Measurements from ENCODE around the gene IL13. TPM values are rescaled to one million over a fixed set of nuclear protein-coding genes. Genes with fewer than 3 reads are reported as not detected.

The IL13 gene
- total and polyA plus RNA-seq, 12 donors, result 0.01 to 0.51 TPM; not detected in 10

DNA sequence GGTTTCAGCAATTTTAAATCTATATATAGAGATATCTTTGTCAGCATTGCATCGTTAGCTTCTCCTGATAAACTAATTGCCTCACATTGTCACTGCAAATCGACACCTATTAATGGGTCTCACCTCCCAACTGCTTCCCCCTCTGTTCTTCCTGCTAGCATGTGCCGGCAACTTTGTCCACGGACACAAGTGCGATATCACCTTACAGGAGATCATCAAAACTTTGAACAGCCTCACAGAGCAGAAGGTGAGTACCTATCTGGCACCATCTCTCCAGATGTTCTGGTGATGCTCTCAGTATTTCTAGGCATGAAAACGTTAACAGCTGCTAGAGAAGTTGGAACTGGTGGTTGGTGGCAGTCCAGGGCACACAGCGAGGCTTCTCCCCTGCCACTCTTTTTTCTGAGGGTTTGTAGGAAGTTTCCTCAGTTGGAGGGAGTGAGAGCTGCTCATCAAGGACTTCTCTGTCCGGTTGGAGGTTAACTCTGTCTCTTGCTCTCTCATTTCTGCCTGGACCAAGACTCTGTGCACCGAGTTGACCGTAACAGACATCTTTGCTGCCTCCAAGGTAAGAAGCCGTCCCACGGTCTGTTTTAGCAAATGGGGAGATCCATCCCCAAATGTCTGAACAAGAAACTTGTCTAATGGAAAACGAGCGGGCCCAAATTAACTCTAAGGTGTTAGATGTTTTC, 16.1 kb downstream of the IL13 start, which contains the start of gene IL4:
TSS of gene IL4 (plus strand) at position 51 of the 692 bp plus-strand sequence. CDS start at position 113, 62 bp downstream.
- peak within 1 kb of the TSS in 1 of 10 donors; percentile 50 for H3K27ac ChIP-seq
- 74 to 76% methylated on average over 14 of the region's 14 CpGs for WGBS, 2 donors
- intact Hi-C loops (cut with DNase I), result no loop called here
- TF ChIP-seq, protein P1, sequence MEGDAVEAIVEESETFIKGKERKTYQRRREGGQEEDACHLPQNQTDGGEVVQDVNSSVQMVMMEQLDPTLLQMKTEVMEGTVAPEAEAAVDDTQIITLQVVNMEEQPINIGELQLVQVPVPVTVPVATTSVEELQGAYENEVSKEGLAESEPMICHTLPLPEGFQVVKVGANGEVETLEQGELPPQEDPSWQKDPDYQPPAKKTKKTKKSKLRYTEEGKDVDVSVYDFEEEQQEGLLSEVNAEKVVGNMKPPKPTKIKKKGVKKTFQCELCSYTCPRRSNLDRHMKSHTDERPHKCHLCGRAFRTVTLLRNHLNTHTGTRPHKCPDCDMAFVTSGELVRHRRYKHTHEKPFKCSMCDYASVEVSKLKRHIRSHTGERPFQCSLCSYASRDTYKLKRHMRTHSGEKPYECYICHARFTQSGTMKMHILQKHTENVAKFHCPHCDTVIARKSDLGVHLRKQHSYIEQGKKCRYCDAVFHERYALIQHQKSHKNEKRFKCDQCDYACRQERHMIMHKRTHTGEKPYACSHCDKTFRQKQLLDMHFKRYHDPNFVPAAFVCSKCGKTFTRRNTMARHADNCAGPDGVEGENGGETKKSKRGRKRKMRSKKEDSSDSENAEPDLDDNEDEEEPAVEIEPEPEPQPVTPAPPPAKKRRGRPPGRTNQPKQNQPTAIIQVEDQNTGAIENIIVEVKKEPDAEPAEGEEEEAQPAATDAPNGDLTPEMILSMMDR (IDR thresholded peaks at IDR 0.05), result no peak
- DNase-seq, result no peak
- H3K4me1 ChIP-seq, result peaks cover 0 to 21% (median 0%) of the 10 kb centered on the region in 9 donors
- no peaks in the 10 kb centered on the region for H3K27me3 ChIP-seq
- no peak for ATAC-seq
- H3K36me3 ChIP-seq, result no peaks in the 10 kb centered on the region
- no peaks in the 10 kb centered on the region for H3K9me3 ChIP-seq
- H3K4me3 ChIP-seq, result no peak within 1 kb of the TSS

DNA sequence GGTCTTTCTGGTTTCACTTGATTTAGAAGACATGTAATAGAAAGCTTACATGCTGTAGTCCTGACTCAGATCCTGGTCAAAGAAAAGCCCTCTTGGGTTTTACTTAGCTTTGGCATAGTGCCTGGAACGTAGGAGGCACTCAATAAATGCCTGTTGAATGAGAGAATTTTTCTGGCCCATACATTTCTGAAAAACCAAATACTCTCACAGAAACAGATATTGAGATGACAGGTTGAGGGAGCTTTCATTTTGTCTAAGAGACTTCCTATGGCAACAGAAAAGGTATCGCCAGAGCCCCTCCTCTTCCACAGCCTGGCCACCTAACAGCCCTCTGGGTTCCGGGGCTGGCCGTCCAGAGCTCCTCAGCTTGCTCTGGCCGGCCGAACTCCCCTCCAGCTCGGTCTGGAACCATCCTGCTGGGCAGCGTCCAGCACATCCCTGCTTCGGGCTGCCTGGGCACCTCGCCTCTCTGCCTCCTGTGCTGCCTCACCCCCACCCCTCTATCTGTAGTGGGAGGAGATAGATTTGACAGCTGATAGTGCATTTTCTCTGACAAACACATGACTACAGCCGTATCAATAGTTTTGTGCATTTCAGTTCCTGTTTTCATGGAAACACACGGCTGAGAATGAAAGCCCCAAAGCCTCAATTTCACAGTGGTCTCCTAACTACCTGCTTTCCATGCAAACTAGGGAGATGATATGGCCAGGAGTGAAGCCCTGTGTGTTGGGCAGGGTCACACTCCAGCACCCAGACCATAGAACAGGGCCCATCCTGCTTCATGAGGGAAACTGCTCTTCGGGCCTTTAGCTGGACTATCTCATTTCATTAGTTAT, 16.9 kb downstream of the IL13 start:
- intact Hi-C loops (cut with DNase I), result no loop called here
- peaks cover 0 to 21% (median 0%) of the 10 kb centered on the region in 9 donors for H3K4me1 ChIP-seq
- H3K27ac ChIP-seq, result peak overlapping the region in 1 of 10 donors; percentile 50
- TF ChIP-seq, protein P1 (IDR thresholded peaks at IDR 0.05), result no peak
- WGBS, 2 donors, result 67 to 73% methylated on average over 13 of the region's 13 CpGs
- no peaks in the 10 kb centered on the region for H3K27me3 ChIP-seq
- H3K9me3 ChIP-seq, result no peaks in the 10 kb centered on the region
- no peak for DNase-seq
- H3K4me3 ChIP-seq, result no peak overlapping the region
- H3K36me3 ChIP-seq, result no peaks in the 10 kb centered on the region
- peak in 6 of 8 donors; percentile 31 to 66 (median 56) for ATAC-seq

DNA sequence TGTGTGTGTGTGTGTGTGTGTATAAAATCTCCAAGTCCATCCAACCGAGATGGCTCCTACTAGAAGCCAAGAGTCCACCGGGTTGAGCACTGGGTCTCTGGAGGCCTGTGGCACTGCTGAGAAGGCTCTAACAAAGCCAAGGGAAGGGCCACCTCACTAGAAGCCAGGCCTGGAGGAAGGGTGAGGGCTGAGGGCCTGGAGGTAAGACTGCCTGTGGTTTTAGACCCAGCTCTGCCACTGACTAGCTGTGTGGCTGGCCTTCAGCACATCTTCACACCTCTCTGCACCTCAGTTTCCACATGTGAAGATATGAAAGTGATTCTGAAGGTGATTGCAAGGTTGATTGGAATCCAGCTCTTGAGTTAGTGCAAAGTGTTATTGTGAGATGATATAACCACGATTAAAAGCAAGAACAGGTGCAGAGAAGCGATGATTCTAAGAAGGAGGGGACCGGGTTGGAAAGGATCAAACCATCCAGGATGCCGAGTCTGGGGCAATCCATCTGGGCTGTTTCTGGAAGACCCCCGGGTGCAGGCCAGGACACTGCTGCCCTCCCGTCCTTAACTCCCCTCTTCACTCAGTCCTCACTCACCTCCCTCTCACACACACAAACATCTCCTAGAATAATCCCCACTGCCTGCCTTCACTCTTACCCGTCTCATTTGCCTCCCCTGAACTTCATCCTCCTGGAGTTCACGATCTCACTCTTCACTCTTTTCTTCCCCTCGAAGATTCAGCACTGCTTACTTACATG, 18.1 kb downstream of the IL13 start:
- no peak overlapping the region for H3K4me3 ChIP-seq
- no peaks in the 10 kb centered on the region for H3K9me3 ChIP-seq
- intact Hi-C loops (cut with DNase I), result no loop called here
- 94 to 96% methylated on average over 11 of the region's 11 CpGs for WGBS, 2 donors
- TF ChIP-seq, protein P1 (IDR thresholded peaks at IDR 0.05), result no peak
- no peaks in the 10 kb centered on the region for H3K36me3 ChIP-seq
- H3K27me3 ChIP-seq, result no peaks in the 10 kb centered on the region
- peaks cover 0 to 21% (median 0%) of the 10 kb centered on the region in 9 donors for H3K4me1 ChIP-seq
- ATAC-seq (no peak), DNase-seq (no peak)
- no peak overlapping the region for H3K27ac ChIP-seq

DNA sequence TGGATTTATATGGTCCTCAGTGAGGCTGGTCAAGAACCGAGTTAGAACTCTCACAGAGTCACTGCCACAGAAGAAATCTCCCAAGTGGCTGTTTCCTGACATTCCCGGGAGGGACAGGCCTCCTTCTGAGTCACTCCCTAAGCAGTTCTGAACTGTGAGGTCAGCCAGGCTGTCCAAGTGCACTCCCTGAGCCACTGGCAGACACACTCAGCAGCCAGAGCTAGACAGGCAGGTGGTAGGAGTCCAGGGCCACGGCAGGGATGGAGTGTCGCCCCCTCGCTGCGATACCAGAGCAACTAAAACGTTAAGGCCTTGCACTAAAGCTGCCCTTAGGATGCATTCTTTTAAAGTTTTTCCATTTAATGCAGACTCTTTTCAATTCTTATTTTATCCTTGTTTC, 19.2 kb downstream of the IL13 start:
- 54% methylated on average over 7 of the region's 7 CpGs for WGBS, 2 donors

More for the DNA sequence above, 19.2 kb downstream of the IL13 start:
- Histone ChIP-seq H3K4me3 (no peak overlapping the region), H3K9me3 (no peaks in the 10 kb centered on the region), H3K36me3 (no peaks in the 10 kb centered on the region), H3K27me3 (no peaks in the 10 kb centered on the region), H3K4me1 (peaks cover 0 to 21% (median 0%) of the 10 kb centered on the region in 9 donors), H3K27ac (no peak overlapping the region)
- TF ChIP-seq, protein P1 (IDR thresholded peaks at IDR 0.05), result peak in 1 of 9 donors; percentile 7
- DNase-seq (no peak), ATAC-seq (peak in 4 of 8 donors; percentile 43 to 76 (median 68))
- intact Hi-C loops (cut with DNase I), result no loop called here

Measured in heart right ventricle (tissue), 16 donors.